Heart left ventricle (tissue), 16 donors: Measurements from ENCODE around the gene TCHP. TPM values are rescaled to one million over a fixed set of nuclear protein-coding genes. Genes with fewer than 3 reads are reported as not detected.

Experiments
- ATAC-seq, 4 donors: fragments of 200-7000 bp; cut with Tn5 transposase; one replicate each; pipeline ENCODE4 v1.9.1; 2020 to 2022; ENCODE audit warnings: moderate library complexity in 4 of 4, mild to moderate bottlenecking in 3 of 4, moderate number of reproducible peaks in 1 of 4
- DNase-seq, 5 donors: peaks; one replicate each; pipeline ENCODE4 v3.0.0-alpha.2; 2020
- H3K27ac ChIP-seq, 12 donors: fragments of 200-600 bp; sonication (generic) in 4 of 12; one replicate each; pipeline versions ENCODE4 v1.5.0 to v1.8.0; 2016 to 2022; ENCODE audit warnings: mild to moderate bottlenecking in 2 of 12
- H3K27me3 ChIP-seq, 9 donors: fragments of 200-600 bp; sonication (generic) in 2 of 9; one replicate each; pipeline versions ENCODE4 v1.5.1 to v1.8.0; 2016 to 2022; ENCODE audit warnings: mild to moderate bottlenecking in 3 of 9
- H3K36me3 ChIP-seq, 9 donors: fragments of 200-600 bp; sonication (generic) in 2 of 9; one replicate each; pipeline versions ENCODE4 v1.5.0 to v1.8.0; 2018 to 2022; ENCODE audit warnings: mild to moderate bottlenecking in 2 of 9
- H3K4me1 ChIP-seq, 12 donors: fragments of 200-600 bp; sonication (generic) in 4 of 12; one replicate each; pipeline versions ENCODE4 v1.5.0 to v1.8.0; 2016 to 2022; ENCODE audit warnings: mild to moderate bottlenecking in 3 of 12
- H3K4me3 ChIP-seq, 12 donors: fragments of 200-600 bp; sonication (generic) in 4 of 12; one replicate each; pipeline versions ENCODE4 v1.5.0 to v1.8.0; 2017 to 2022; ENCODE audit warnings: mild to moderate bottlenecking in 9 of 12, moderate library complexity in 4 of 12
- H3K9me3 ChIP-seq, 12 donors: fragments of 200-600 bp; sonication (generic) in 4 of 12; one replicate each; pipeline versions ENCODE4 v1.5.0 to v1.8.0; 2016 to 2022; ENCODE audit warnings: mild to moderate bottlenecking in 1 of 12
- POLR2A ChIP-seq, 2 donors: fragments of 450-650 bp; IDR thresholded peaks; one replicate each; pipeline ENCODE4 v1.6.1; 2017; ENCODE audit warnings: antibody characterized with exemption in 2 of 2, mild to moderate bottlenecking in 2 of 2, moderate library complexity in 2 of 2
- WGBS, 4 donors: extraction: QIAGEN DNeasy Blood & Tissue Kit in 2 of 4; methylation state at CpG; one replicate each; pipeline versions ENCODE4 v1.1.5 to v1.1.7; 2013 to 2018; 5-methylcytosine and 5-hydroxymethylcytosine counted together
- intact Hi-C, 10 donors: fragments of 100-400 bp; cut with DNase I; formaldehyde crosslinking; loops; one replicate each; pipeline versions ENCODE4 v1.11.1 to v1.14.2; 2022
- polyA plus RNA-seq, 2 donors: library from polyadenylated mRNA; stranded (reverse); fragments of 200-250 nt; gene quantifications; one replicate each; pipeline ENCODE4 v1.2.3, GENCODE V29; 2013
- total RNA-seq, 9 donors: library from RNA; depleted of rRNA in 2 of 9; stranded (reverse); fragments of >200 nt in 2 of 9; fragmentation: NEBNext Ultra II Directional in 3 of 9; extraction: Animal tissue kit (Norgen Biotek cat#: 25700) in 3 of 9; gene quantifications; one replicate each; pipeline versions ENCODE4 v1.1.0 to v1.2.4, GENCODE V29; 2016 to 2023
- TF ChIP-seq, protein P1 (sequence below), 12 donors: fragments of 200-600 bp; sonication (generic) in 4 of 12; IDR thresholded peaks; one replicate each; pipeline versions ENCODE4 v1.5.0 to v1.8.0; 2018 to 2022; ENCODE audit warnings: antibody characterized with exemption in 12 of 12, mild to moderate bottlenecking in 5 of 12
- donor health status: ischemic (EF 13 %, LVEDD 7.1; RV severe dilation, severe dysfunction).
- donor health status: healthy with polysubstance abuse.
- donor health status: DM: no; HTN: yes; CAD: no.
- donor health status: DM: no; HTN: no; CAD: no.
- donor health status: ischemic (EF 25% LVEDD 6.9; RV normal size, moderate dysfunction).
- donor health status: ischemic (EF 25% LVEDD 5.7; RV mildly dilated, moderate dysfunction).
- donor health status: healthy.
- donor health status: DM: yes; HTN: yes; CAD: no.
- donor health status: ischemic (EF 35%, LVEDD 5.7; RV mildly dilated, moderate dysfunction).
- donor health status: nonischemic (EF 11% LVEDD 7.7; RV severe dilation, severe dysfunction).
- donor health status: DM: yes; HTN: yes; CAD: no.
- donor health status: PGD.
- donor health status: ischemic (EF 29% LVEDD 5.4; RV normal size, mild dysfunction).
- donor health status: nonischemic (EF 23%, LVEDD 6.1; RV moderate dilation, normal function).

The TCHP gene
- total and polyA plus RNA-seq, 11 donors = 7.4 to 11.7 (median 10.1) TPM

- no peak for ATAC-seq
- WGBS, 4 donors = 8 to 12% (median 10%) methylated on average over 13 of the region's 13 CpGs
- intact Hi-C loops = loop anchor here (1.0 to 10.0 kb wide), 6 partner anchors 73 to 835 kb away; no protein-coding TSS in a partner anchor
These were observed 20.6 kb upstream of the TCHP start for GRCh38 chr12:109879351-109880042.

DNA sequence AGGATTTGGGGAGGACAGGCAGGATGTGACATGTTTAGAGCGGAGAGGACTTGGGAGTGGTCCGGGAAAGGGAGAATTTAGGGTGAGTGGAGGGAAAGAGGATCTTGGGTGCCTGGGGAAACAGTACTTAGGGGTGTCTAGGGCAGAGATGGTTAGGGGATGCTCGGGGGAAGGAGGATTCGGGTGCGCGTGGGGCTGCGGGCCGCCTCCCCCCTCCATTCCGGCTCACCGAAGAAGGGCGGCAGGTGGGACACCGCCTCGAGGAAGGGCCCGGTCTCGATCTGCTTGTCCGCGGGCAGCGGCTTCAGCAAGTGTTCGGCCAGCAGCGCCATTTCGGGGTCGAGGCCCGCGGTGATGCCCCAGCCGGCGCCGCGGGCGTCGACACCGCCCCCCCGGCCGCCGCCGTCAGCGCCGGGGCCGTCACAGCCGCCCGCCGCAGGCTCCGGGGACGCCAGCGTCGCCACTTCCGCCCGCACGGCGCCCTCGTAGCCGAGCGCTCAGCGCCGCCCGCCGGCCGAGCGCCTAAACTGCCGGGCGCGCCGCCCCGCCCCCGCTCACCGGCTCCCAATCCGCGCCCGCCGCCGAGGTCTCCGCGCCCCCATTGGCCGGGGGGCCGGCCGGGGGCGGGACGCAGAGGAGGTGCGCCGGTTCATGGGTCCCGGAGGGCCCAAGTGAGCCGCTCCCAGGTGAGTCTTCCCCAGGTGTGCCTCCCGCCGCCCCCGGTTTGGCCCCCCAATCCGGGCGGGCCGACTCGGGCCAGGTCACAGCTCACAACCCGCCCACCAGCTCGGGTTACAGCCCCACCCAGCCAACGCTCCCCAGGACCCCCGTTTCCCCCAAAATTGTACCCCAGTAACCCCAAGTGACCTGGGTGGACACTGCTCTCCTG is 19.8 kb upstream of the TCHP start, which contains the start of gene GLTP:
Gene GLTP, minus strand, starts transcription at position 499 of the 889 bp plus-strand sequence. Its CDS starts 167 bp downstream, at position 332.
- Histone ChIP-seq H3K27ac (peak within 1 kb of the TSS in 11 of 12 donors; percentile 54 to 87 (median 77)), H3K27me3 (no peaks in the 10 kb centered on the region), H3K36me3 (no peaks in the 10 kb centered on the region), H3K9me3 (no peaks in the 10 kb centered on the region), H3K4me3 (peak within 1 kb of the TSS; percentile 60 to 93 (median 80)), H3K4me1 (peaks cover 0 to 35% (median 16%) of the 10 kb centered on the region in 12 donors)
- peak; percentile 88 to 98 (median 96) for ATAC-seq
- intact Hi-C loops = loop anchor here (1.0 to 10.0 kb wide), 6 partner anchors 74 to 835 kb away; no protein-coding TSS in a partner anchor
- 0 to 1% (median 1%) methylated on average over 17 to 92 of the region's 92 CpGs for WGBS, 4 donors
- TF ChIP-seq, protein P1, sequence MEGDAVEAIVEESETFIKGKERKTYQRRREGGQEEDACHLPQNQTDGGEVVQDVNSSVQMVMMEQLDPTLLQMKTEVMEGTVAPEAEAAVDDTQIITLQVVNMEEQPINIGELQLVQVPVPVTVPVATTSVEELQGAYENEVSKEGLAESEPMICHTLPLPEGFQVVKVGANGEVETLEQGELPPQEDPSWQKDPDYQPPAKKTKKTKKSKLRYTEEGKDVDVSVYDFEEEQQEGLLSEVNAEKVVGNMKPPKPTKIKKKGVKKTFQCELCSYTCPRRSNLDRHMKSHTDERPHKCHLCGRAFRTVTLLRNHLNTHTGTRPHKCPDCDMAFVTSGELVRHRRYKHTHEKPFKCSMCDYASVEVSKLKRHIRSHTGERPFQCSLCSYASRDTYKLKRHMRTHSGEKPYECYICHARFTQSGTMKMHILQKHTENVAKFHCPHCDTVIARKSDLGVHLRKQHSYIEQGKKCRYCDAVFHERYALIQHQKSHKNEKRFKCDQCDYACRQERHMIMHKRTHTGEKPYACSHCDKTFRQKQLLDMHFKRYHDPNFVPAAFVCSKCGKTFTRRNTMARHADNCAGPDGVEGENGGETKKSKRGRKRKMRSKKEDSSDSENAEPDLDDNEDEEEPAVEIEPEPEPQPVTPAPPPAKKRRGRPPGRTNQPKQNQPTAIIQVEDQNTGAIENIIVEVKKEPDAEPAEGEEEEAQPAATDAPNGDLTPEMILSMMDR (IDR thresholded peaks at IDR 0.05) = peak in 11 of 12 donors; percentile 13 to 88 (median 68)
- TF ChIP-seq POLR2A (IDR thresholded peaks at IDR 0.05) = peak in 1 of 2 donors; percentile 52
- DNase-seq = peak; percentile 89 to 94 (median 89)

More at GRCh38 chr12:109879351-109880042, 20.6 kb upstream of the TCHP start:
- Histone ChIP-seq H3K4me3 (peak overlapping the region; percentile 58 to 93 (median 80)), H3K27ac (peak overlapping the region in 10 of 12 donors; percentile 54 to 87 (median 78)), H3K9me3 (no peaks in the 10 kb centered on the region), H3K36me3 (no peaks in the 10 kb centered on the region), H3K4me1 (peaks cover 0 to 35% (median 16%) of the 10 kb centered on the region in 12 donors), H3K27me3 (no peaks in the 10 kb centered on the region)
- no peak for TF ChIP-seq POLR2A (IDR thresholded peaks at IDR 0.05)
- TF ChIP-seq, protein P1 (IDR thresholded peaks at IDR 0.05) = no peak
- DNase-seq = peak in 1 of 5 donors; percentile 13

GRCh38 chr12:109880938-109881337 is 19.1 kb upstream of the TCHP start:
- Histone ChIP-seq H3K4me1 (peaks cover 0 to 31% (median 16%) of the 10 kb centered on the region in 12 donors), H3K4me3 (peak overlapping the region; percentile 60 to 93 (median 80)), H3K27ac (peak overlapping the region in 6 of 12 donors; percentile 46 to 81 (median 74)), H3K27me3 (no peaks in the 10 kb centered on the region), H3K36me3 (no peaks in the 10 kb centered on the region), H3K9me3 (no peaks in the 10 kb centered on the region)
- intact Hi-C loops = loop anchor here (1.0 to 10.0 kb wide), 6 partner anchors 75 to 836 kb away; no protein-coding TSS in a partner anchor
- ATAC-seq = peak in 2 of 4 donors; percentile 1 to 2
- no peak for TF ChIP-seq POLR2A (IDR thresholded peaks at IDR 0.05)
- TF ChIP-seq, protein P1 (IDR thresholded peaks at IDR 0.05) = no peak
- DNase-seq = no peak
- WGBS, 4 donors = 5 to 8% (median 7%) methylated on average over 9 of the region's 9 CpGs
